Activated CD4-positive, alpha-beta T cell treated with anti-CD3 and anti-CD28 coated beads, Interleukin-2, amount 10 ng/mL, durations not matched to agents 24 days and 14 days (primary cell): ENCODE measurements around the gene TIRAP. TPM values are rescaled to one million over a fixed set of nuclear protein-coding genes. Genes with fewer than 3 reads are reported as not detected.
A peak's percentile ranks its signal among the peaks of the same experiment; 100 is the strongest.

Experiments
- DNase-seq: peaks from one replicate; pipeline ENCODE4 v3.0.0; 2022
- H3K27ac Mint-ChIP-seq: one replicate; pipeline ENCODE4 v1.8.0; 2022; ENCODE audit warnings: mild to moderate bottlenecking, mixed read lengths
- H3K27me3 Mint-ChIP-seq: one replicate; pipeline ENCODE4 v1.8.0; 2022; ENCODE audit warnings: mixed read lengths
- H3K36me3 Mint-ChIP-seq: one replicate; pipeline ENCODE4 v1.8.0; 2022; ENCODE audit warnings: low read depth, mild to moderate bottlenecking, mixed read lengths
- H3K4me1 Mint-ChIP-seq: one replicate; pipeline ENCODE4 v1.8.0; 2021; ENCODE audit warnings: mixed read lengths
- H3K4me3 Mint-ChIP-seq: one replicate; pipeline ENCODE4 v1.8.0; 2022; ENCODE audit warnings: mild to moderate bottlenecking, moderate library complexity, mixed read lengths
- H3K9me3 Mint-ChIP-seq: one replicate; pipeline ENCODE4 v1.8.0; 2021; ENCODE audit warnings: mixed read lengths
- intact Hi-C: fragments of 100-400 bp; cut with micrococcal nuclease; formaldehyde crosslinking; loops from one replicate; pipeline ENCODE4 v1.15.1; 2023
- total RNA-seq: library from RNA; stranded (reverse); gene quantifications from 2 replicates; pipeline ENCODE4 v1.2.3, GENCODE V29; 2022

The TIRAP gene
- total RNA-seq, 1 donor from 2014 or later: 12.0 TPM

GRCh38 chr11:126334659-126335462 lies 52.0 kb downstream of the TIRAP start:
- intact Hi-C loops: no loop called here
- Mint-ChIP-seq H3K4me3 (no peak overlapping the region), H3K9me3 (no peaks in the 10 kb centered on the region), H3K27ac (no peak overlapping the region), H3K27me3 (no peaks in the 10 kb centered on the region), H3K4me1 (peaks cover 13% of the 10 kb centered on the region), H3K36me3 (peaks cover 27% of the 10 kb centered on the region)
- DNase-seq: no peak

- no peak overlapping the region for H3K27ac Mint-ChIP-seq
- no peak for DNase-seq
- intact Hi-C loops: no loop called here
- peaks cover 13% of the 10 kb centered on the region for H3K4me1 Mint-ChIP-seq
- no peak overlapping the region for H3K4me3 Mint-ChIP-seq
- no peaks in the 10 kb centered on the region for H3K27me3 Mint-ChIP-seq
- peaks cover 26% of the 10 kb centered on the region for H3K36me3 Mint-ChIP-seq
- no peaks in the 10 kb centered on the region for H3K9me3 Mint-ChIP-seq
Observed at GRCh38 chr11:126335463-126335760, 52.5 kb downstream of the TIRAP start.

GRCh38 chr11:126336138-126336541 lies 53.2 kb downstream of the TIRAP start:
- Mint-ChIP-seq H3K4me1 (peaks cover 13% of the 10 kb centered on the region), H3K4me3 (no peak overlapping the region), H3K27me3 (no peaks in the 10 kb centered on the region), H3K9me3 (no peaks in the 10 kb centered on the region), H3K36me3 (peaks cover 26% of the 10 kb centered on the region), H3K27ac (peak overlapping the region; percentile 54)
- no peak for DNase-seq
- intact Hi-C loops: no loop called here

- peak overlapping the region; percentile 54 for H3K27ac Mint-ChIP-seq
Observed at GRCh38 chr11:126336671-126337101, 53.8 kb downstream of the TIRAP start.

GRCh38 chr11:126337126-126337473 lies 54.2 kb downstream of the TIRAP start:
- Mint-ChIP-seq H3K27ac (no peak overlapping the region), H3K36me3 (peaks cover 34% of the 10 kb centered on the region), H3K27me3 (no peaks in the 10 kb centered on the region), H3K4me3 (no peak overlapping the region), H3K9me3 (no peaks in the 10 kb centered on the region), H3K4me1 (peaks cover 21% of the 10 kb centered on the region)
- intact Hi-C loops: no loop called here
- DNase-seq: no peak

More at GRCh38 chr11:126336671-126337101, 53.8 kb downstream of the TIRAP start:
- intact Hi-C loops: no loop called here
- no peak for DNase-seq
- Mint-ChIP-seq H3K4me3 (no peak overlapping the region), H3K4me1 (peaks cover 17% of the 10 kb centered on the region), H3K27me3 (no peaks in the 10 kb centered on the region), H3K9me3 (no peaks in the 10 kb centered on the region), H3K36me3 (peaks cover 30% of the 10 kb centered on the region)

GRCh38 chr11:126337474-126338241 lies 54.8 kb downstream of the TIRAP start:
- no peak for DNase-seq
- intact Hi-C loops: no loop called here
- Mint-ChIP-seq H3K27me3 (no peaks in the 10 kb centered on the region), H3K27ac (no peak overlapping the region), H3K4me3 (no peak overlapping the region), H3K36me3 (peaks cover 38% of the 10 kb centered on the region), H3K4me1 (peaks cover 26% of the 10 kb centered on the region), H3K9me3 (no peaks in the 10 kb centered on the region)

GRCh38 chr11:126338346-126339055 lies 55.6 kb downstream of the TIRAP start:
- peak overlapping the region; percentile 61 for H3K27ac Mint-ChIP-seq
- intact Hi-C loops: no loop called here

GRCh38 chr11:126339073-126339862 lies 56.4 kb downstream of the TIRAP start:
- intact Hi-C loops: no loop called here
- Mint-ChIP-seq H3K4me1 (peaks cover 26% of the 10 kb centered on the region), H3K9me3 (no peaks in the 10 kb centered on the region), H3K4me3 (no peak overlapping the region), H3K36me3 (peaks cover 34% of the 10 kb centered on the region), H3K27me3 (no peaks in the 10 kb centered on the region), H3K27ac (peak overlapping the region; percentile 48)
- no peak for DNase-seq

More at GRCh38 chr11:126338346-126339055, 55.6 kb downstream of the TIRAP start:
- Mint-ChIP-seq H3K36me3 (peaks cover 34% of the 10 kb centered on the region), H3K4me1 (peaks cover 26% of the 10 kb centered on the region), H3K9me3 (no peaks in the 10 kb centered on the region), H3K27me3 (no peaks in the 10 kb centered on the region), H3K4me3 (no peak overlapping the region)
- no peak for DNase-seq

- Mint-ChIP-seq H3K27ac (no peak overlapping the region), H3K4me3 (no peak overlapping the region), H3K36me3 (peaks cover 36% of the 10 kb centered on the region), H3K4me1 (peaks cover 25% of the 10 kb centered on the region), H3K27me3 (no peaks in the 10 kb centered on the region), H3K9me3 (no peaks in the 10 kb centered on the region)
- intact Hi-C loops: no loop called here
- DNase-seq: no peak
Observed at GRCh38 chr11:126339863-126340434, 57.1 kb downstream of the TIRAP start.

- Mint-ChIP-seq H3K9me3 (no peaks in the 10 kb centered on the region), H3K27ac (peak overlapping the region; percentile 75), H3K27me3 (no peaks in the 10 kb centered on the region), H3K4me1 (peaks cover 24% of the 10 kb centered on the region), H3K4me3 (no peak overlapping the region), H3K36me3 (peaks cover 38% of the 10 kb centered on the region)
- no peak for DNase-seq
- intact Hi-C loops: no loop called here
Observed at GRCh38 chr11:126340960-126341606, 58.2 kb downstream of the TIRAP start.

GRCh38 chr11:126341760-126342161 lies 58.9 kb downstream of the TIRAP start:
- no peak overlapping the region for H3K4me3 Mint-ChIP-seq
- no peaks in the 10 kb centered on the region for H3K27me3 Mint-ChIP-seq
- intact Hi-C loops: no loop called here
- H3K36me3 Mint-ChIP-seq: peaks cover 38% of the 10 kb centered on the region
- DNase-seq: no peak
- no peaks in the 10 kb centered on the region for H3K9me3 Mint-ChIP-seq
- peaks cover 21% of the 10 kb centered on the region for H3K4me1 Mint-ChIP-seq
- H3K27ac Mint-ChIP-seq: peak overlapping the region; percentile 61

GRCh38 chr11:126343051-126343450 lies 60.2 kb downstream of the TIRAP start:
- Mint-ChIP-seq H3K36me3 (peaks cover 36% of the 10 kb centered on the region), H3K27ac (no peak overlapping the region), H3K4me3 (no peak overlapping the region), H3K4me1 (peaks cover 21% of the 10 kb centered on the region), H3K9me3 (no peaks in the 10 kb centered on the region), H3K27me3 (no peaks in the 10 kb centered on the region)
- intact Hi-C loops: no loop called here
- DNase-seq: no peak
